ENCODE data around the gene ST6GALNAC1. TPM values are rescaled to one million over a fixed set of nuclear protein-coding genes. Genes with fewer than 3 reads are reported as not detected.
A peak's percentile ranks its signal among the peaks of the same experiment; 100 is the strongest.

The ST6GALNAC1 gene
- total and polyA plus RNA-seq, 2 of the 13 experiments (the other 11 are each of a cell fraction or from before 2014, with no cell fraction given): not detected

DNA sequence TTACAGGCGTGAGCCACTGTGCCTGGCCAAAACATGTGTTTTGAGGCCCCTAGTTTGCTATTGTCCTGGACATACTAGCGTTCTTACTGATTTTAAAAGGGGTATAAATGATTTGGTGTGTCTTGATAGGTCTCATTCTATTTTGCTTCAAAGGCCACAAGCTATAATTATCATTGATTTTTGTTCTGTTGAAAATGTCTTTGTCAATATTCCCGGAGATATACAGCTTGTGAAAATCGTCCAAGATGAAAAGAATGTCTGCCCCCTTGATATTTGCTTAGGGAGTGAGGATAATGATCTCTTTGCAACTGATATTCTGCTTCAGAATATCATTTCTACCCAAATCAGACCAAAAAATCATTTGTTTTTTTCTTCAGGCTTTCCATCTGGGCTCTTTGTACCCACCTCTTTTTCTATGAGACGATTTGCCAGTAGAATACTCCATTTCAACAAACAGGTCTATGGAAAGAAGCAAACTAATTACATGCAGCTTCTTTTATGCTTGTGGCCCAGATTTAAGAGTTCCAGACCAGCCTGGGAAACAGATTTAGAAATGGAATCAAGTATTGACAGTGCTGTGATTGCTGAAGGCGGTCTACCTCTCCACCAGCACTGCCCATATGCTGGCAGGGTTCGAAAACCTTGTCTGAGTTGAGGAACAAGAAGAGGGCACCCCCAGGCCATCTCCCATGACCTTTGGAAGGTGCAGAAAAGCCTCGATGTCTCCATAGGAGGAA lies 14.1 kb upstream of the ST6GALNAC1 start (continued):
- TF ChIP-seq, protein P1, sequence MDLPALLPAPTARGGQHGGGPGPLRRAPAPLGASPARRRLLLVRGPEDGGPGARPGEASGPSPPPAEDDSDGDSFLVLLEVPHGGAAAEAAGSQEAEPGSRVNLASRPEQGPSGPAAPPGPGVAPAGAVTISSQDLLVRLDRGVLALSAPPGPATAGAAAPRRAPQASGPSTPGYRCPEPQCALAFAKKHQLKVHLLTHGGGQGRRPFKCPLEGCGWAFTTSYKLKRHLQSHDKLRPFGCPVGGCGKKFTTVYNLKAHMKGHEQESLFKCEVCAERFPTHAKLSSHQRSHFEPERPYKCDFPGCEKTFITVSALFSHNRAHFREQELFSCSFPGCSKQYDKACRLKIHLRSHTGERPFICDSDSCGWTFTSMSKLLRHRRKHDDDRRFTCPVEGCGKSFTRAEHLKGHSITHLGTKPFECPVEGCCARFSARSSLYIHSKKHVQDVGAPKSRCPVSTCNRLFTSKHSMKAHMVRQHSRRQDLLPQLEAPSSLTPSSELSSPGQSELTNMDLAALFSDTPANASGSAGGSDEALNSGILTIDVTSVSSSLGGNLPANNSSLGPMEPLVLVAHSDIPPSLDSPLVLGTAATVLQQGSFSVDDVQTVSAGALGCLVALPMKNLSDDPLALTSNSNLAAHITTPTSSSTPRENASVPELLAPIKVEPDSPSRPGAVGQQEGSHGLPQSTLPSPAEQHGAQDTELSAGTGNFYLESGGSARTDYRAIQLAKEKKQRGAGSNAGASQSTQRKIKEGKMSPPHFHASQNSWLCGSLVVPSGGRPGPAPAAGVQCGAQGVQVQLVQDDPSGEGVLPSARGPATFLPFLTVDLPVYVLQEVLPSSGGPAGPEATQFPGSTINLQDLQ (CRISPR knock-in tag; IDR thresholded peaks at IDR 0.05): no peak
- TF ChIP-seq ZBTB38 (CRISPR knock-in tag; IDR thresholded peaks at IDR 0.05) (no peak), KDM1A (CRISPR knock-in tag; IDR thresholded peaks at IDR 0.05) (no peak), AGO2 (optimal IDR thresholded peaks at IDR 0.05; ENCODE audit: low read depth, low read length) (no peak), SIN3A (IDR thresholded peaks at IDR 0.05; ENCODE audit: borderline replicate concordance, low read depth, low read length) (no peak), NFRKB (IDR thresholded peaks at IDR 0.05) (no peak), ZNF670 (CRISPR knock-in tag; IDR thresholded peaks at IDR 0.05; ENCODE audit: borderline replicate concordance) (no peak), HMG20B (CRISPR knock-in tag; conservative IDR thresholded peaks at IDR 0.05) (no peak), MIER2 (CRISPR knock-in tag; IDR thresholded peaks at IDR 0.05) (no peak), ZNF282 (IDR thresholded peaks at IDR 0.05; ENCODE audit: partially characterized antibody) (no peak)
- TF ChIP-seq, protein P2, sequence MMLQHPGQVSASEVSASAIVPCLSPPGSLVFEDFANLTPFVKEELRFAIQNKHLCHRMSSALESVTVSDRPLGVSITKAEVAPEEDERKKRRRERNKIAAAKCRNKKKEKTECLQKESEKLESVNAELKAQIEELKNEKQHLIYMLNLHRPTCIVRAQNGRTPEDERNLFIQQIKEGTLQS (CRISPR knock-in tag; IDR thresholded peaks at IDR 0.05): no peak
- TF ChIP-seq, protein P3, sequence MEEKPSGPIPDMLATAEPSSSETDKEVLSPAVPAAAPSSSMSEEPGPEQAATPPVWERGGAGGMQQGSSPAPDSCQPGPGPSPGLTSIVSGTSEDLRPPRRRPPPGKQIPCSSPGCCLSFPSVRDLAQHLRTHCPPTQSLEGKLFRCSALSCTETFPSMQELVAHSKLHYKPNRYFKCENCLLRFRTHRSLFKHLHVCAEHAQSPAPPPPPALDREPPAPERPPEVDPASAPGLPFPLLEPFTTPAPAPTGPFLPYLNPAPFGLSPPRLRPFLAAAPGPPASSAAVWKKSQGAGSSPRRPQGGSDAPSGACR (CRISPR knock-in tag; IDR thresholded peaks at IDR 0.05): 0 out of 2 replicates have a peak, but pooled peaks have one; percentile 38
- TF ChIP-seq, protein P4, sequence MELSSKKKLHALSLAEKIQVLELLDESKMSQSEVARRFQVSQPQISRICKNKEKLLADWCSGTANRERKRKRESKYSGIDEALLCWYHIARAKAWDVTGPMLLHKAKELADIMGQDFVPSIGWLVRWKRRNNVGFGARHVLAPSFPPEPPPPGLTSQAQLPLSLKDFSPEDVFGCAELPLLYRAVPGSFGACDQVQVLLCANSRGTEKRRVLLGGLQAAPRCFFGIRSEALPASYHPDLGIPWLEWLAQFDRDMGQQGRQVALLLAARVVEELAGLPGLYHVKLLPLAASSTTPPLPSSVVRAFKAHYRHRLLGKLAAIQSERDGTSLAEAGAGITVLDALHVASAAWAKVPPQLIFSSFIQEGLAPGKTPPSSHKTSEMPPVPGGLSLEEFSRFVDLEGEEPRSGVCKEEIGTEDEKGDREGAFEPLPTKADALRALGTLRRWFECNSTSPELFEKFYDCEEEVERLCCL (CRISPR knock-in tag; IDR thresholded peaks at IDR 0.05; ENCODE audit: borderline replicate concordance): no peak
- TF ChIP-seq, protein P5, sequence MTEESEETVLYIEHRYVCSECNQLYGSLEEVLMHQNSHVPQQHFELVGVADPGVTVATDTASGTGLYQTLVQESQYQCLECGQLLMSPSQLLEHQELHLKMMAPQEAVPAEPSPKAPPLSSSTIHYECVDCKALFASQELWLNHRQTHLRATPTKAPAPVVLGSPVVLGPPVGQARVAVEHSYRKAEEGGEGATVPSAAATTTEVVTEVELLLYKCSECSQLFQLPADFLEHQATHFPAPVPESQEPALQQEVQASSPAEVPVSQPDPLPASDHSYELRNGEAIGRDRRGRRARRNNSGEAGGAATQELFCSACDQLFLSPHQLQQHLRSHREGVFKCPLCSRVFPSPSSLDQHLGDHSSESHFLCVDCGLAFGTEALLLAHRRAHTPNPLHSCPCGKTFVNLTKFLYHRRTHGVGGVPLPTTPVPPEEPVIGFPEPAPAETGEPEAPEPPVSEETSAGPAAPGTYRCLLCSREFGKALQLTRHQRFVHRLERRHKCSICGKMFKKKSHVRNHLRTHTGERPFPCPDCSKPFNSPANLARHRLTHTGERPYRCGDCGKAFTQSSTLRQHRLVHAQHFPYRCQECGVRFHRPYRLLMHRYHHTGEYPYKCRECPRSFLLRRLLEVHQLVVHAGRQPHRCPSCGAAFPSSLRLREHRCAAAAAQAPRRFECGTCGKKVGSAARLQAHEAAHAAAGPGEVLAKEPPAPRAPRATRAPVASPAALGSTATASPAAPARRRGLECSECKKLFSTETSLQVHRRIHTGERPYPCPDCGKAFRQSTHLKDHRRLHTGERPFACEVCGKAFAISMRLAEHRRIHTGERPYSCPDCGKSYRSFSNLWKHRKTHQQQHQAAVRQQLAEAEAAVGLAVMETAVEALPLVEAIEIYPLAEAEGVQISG (CRISPR knock-in tag; IDR thresholded peaks at IDR 0.05): no peak

All from HepG2 (cell line).